ENCODE measurements around the gene RRAGD. TPM values are rescaled to one million over a fixed set of nuclear protein-coding genes. Genes with fewer than 3 reads are reported as not detected.

RRAGD gene
- total RNA-seq, 1 experiment from 2014 or later = not detected

GRCh38 chr6:89433252-89434149 lies 21.4 kb upstream of the RRAGD start:
- H3K4me3 ChIP-seq = peak overlapping the region; percentile 36; the same call in 1 of the 2 replicates
- H4K20me1 ChIP-seq (ENCODE audit: insufficient read depth) = no peaks in the 10 kb centered on the region
- H3K9me2 ChIP-seq (ENCODE audit: insufficient read depth) = no peaks in the 10 kb centered on the region
- H3K9me3 ChIP-seq (ENCODE audit: insufficient read depth, low read depth) = no peaks in the 10 kb centered on the region
- intact Hi-C loops (cut with micrococcal nuclease; ENCODE audit: unreplicated experiment) = loop anchor here (1.0 kb wide), 2 partner anchors 165 to 177 kb away; no protein-coding TSS in a partner anchor
- H3K27ac ChIP-seq = no peak overlapping the region
- H3F3A ChIP-seq (ENCODE audit: insufficient read depth, low read depth) = no peaks in the 10 kb centered on the region
- BruUV-seq (replicated peaks) = no TSS peak
- H3K27me3 ChIP-seq (ENCODE audit: insufficient read depth, low read depth) = no peaks in the 10 kb centered on the region
- DNase-seq = no peak
- H2AFZ ChIP-seq = no peak overlapping the region
- no peaks in the 10 kb centered on the region for H3K4me1 ChIP-seq (replicated peaks; ENCODE audit: insufficient read depth)
- ChIA-PET CTCF (no interaction called here), POLR2A (ENCODE audit: unreplicated experiment) (no interaction called here)
- no peak for TF ChIP-seq EZH2 (IDR thresholded peaks at IDR 0.05; ENCODE audit: low read depth)
- no peak for TF ChIP-seq CTCF (conservative IDR thresholded peaks at IDR 0.05)
- no peaks in the 10 kb centered on the region for H3K36me3 ChIP-seq (ENCODE audit: low read depth)
- peak overlapping the region; percentile 68 for H3K4me2 ChIP-seq
- no peaks in the 10 kb centered on the region for H3K79me2 ChIP-seq (ENCODE audit: low read depth)

DNA sequence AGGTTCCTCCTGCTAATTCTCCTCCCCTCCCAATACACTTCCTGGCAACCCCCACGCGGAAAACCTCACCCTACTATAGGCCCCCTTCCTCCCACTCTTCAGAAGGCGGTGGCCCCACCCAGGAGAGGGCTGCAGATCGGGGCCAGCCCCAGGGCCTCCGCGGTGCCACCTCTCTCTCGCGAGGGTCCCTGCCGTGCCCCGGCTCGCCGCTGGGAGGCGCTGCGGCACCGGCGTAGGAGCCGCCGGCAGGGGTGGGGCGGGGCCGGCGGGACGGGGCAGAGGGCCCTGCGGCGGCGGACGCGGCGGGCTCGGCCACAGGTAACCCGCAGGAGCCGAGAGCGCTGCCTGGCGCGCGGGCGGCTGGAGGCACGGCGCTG lies 20.8 kb upstream of the RRAGD start, which contains the start of gene ANKRD6:
ANKRD6 (plus strand) TSS at position 278 of the 377 bp plus-strand sequence. CDS start 133,825 bp downstream, outside the sequence.
- Histone ChIP-seq H3K27ac (no peak within 1 kb of the TSS), H3K4me3 (peak within 1 kb of the TSS; percentile 36; the same call in 1 of the 2 replicates), H3K79me2 (ENCODE audit: low read depth) (no peaks in the 10 kb centered on the region), H3K27me3 (ENCODE audit: insufficient read depth, low read depth) (no peaks in the 10 kb centered on the region), H3K36me3 (ENCODE audit: low read depth) (no peaks in the 10 kb centered on the region), H3K4me1 (replicated peaks; ENCODE audit: insufficient read depth) (no peaks in the 10 kb centered on the region), H2AFZ (no peak within 1 kb of the TSS), H4K20me1 (ENCODE audit: insufficient read depth) (no peaks in the 10 kb centered on the region), H3K9me2 (ENCODE audit: insufficient read depth) (no peaks in the 10 kb centered on the region), H3K9me3 (ENCODE audit: insufficient read depth, low read depth) (no peaks in the 10 kb centered on the region), H3F3A (ENCODE audit: insufficient read depth, low read depth) (no peaks in the 10 kb centered on the region), H3K4me2 (peak within 1 kb of the TSS; percentile 68)
- TF ChIP-seq EZH2 (IDR thresholded peaks at IDR 0.05; ENCODE audit: low read depth) = no peak
- peak; percentile 72 for TF ChIP-seq CTCF (conservative IDR thresholded peaks at IDR 0.05)
- no TSS peak for BruUV-seq (replicated peaks)
- POLR2A ChIA-PET (ENCODE audit: unreplicated experiment) = no interaction called here
- CTCF ChIA-PET = no interaction called here
- peak in 1 of 2 experiments; percentile 81 for DNase-seq
- intact Hi-C loops (cut with micrococcal nuclease; ENCODE audit: unreplicated experiment) = loop anchor here (1.0 kb wide), 2 partner anchors 165 to 177 kb away; no protein-coding TSS in a partner anchor

GRCh38 chr6:89430201-89430962 lies 18.3 kb upstream of the RRAGD start:
- Histone ChIP-seq H3K4me2 (no peak overlapping the region), H2AFZ (no peak overlapping the region), H3K79me2 (ENCODE audit: low read depth) (no peaks in the 10 kb centered on the region), H3K36me3 (ENCODE audit: low read depth) (no peaks in the 10 kb centered on the region), H3K4me3 (no peak overlapping the region), H4K20me1 (ENCODE audit: insufficient read depth) (no peaks in the 10 kb centered on the region), H3K4me1 (replicated peaks; ENCODE audit: insufficient read depth) (no peaks in the 10 kb centered on the region), H3F3A (ENCODE audit: insufficient read depth, low read depth) (no peaks in the 10 kb centered on the region), H3K27ac (no peak overlapping the region), H3K27me3 (ENCODE audit: insufficient read depth, low read depth) (no peaks in the 10 kb centered on the region), H3K9me3 (ENCODE audit: insufficient read depth, low read depth) (no peaks in the 10 kb centered on the region), H3K9me2 (ENCODE audit: insufficient read depth) (no peaks in the 10 kb centered on the region)
- TF ChIP-seq EZH2 (IDR thresholded peaks at IDR 0.05; ENCODE audit: low read depth) (no peak), CTCF (conservative IDR thresholded peaks at IDR 0.05) (no peak)
- ChIA-PET CTCF (interaction anchor here (0.6 kb wide), 2 partner anchors 184 to 305 kb away, joined by 6 to 12 read pairs; no protein-coding TSS in a partner anchor), POLR2A (ENCODE audit: unreplicated experiment) (no interaction called here)
- no TSS peak for BruUV-seq (replicated peaks)
- DNase-seq = no peak
- intact Hi-C loops (cut with micrococcal nuclease; ENCODE audit: unreplicated experiment) = no loop called here

Measured in PC-9 (cell line).